Spleen (tissue), 11 donors: ENCODE measurements around the gene RPS6KA6. TPM values are rescaled to one million over a fixed set of nuclear protein-coding genes. Genes with fewer than 3 reads are reported as not detected.

Experiments used
- DNase-seq: peaks from one replicate; pipeline ENCODE4 v3.0.0-alpha.2; 2020
- H3K27ac ChIP-seq, 8 donors: fragments of 200-600 bp; sonication (generic) in 7 of 8; 1 replicate in 4 of 8; 2 replicates in 4 of 8; pipeline versions ENCODE4 v1.5.0 to v1.8.0; 2016 to 2021; ENCODE audit warnings: inconsistent platforms in 4 of 8, mild to moderate bottlenecking in 4 of 8, moderate library complexity in 1 of 8
- H3K27me3 ChIP-seq, 7 donors: fragments of 200-600 bp; sonication (generic) in 6 of 7; replicated peaks in 1 of 7; 1 replicate in 4 of 7; 2 replicates in 3 of 7; pipeline versions ENCODE4 v1.5.0 to v1.8.0; 2016 to 2021; ENCODE audit warnings: inconsistent platforms in 3 of 7, mild to moderate bottlenecking in 1 of 7
- H3K36me3 ChIP-seq, 6 donors: fragments of 200-600 bp; sonication (generic) in 5 of 6; 1 replicate in 4 of 6; 2 replicates in 2 of 6; pipeline versions ENCODE4 v1.5.0 to v1.8.0; 2016 to 2021; ENCODE audit warnings: inconsistent platforms in 2 of 6
- H3K4me1 ChIP-seq, 6 donors: fragments of 200-600 bp; sonication (generic) in 5 of 6; 1 replicate in 3 of 6; 2 replicates in 3 of 6; pipeline versions ENCODE4 v1.5.0 to v1.8.0; 2016 to 2021; ENCODE audit warnings: inconsistent platforms in 3 of 6
- H3K4me3 ChIP-seq, 8 donors: fragments of 200-600 bp; sonication (generic) in 7 of 8; 1 replicate in 4 of 8; 2 replicates in 4 of 8; pipeline versions ENCODE4 v1.5.0 to v1.8.0; 2016 to 2021; ENCODE audit warnings: inconsistent platforms in 4 of 8, mild to moderate bottlenecking in 4 of 8, moderate library complexity in 2 of 8
- H3K9me3 ChIP-seq, 8 donors: fragments of 200-600 bp; sonication (generic) in 7 of 8; 1 replicate in 4 of 8; 2 replicates in 4 of 8; pipeline versions ENCODE4 v1.5.0 to v1.8.0; 2016 to 2021; ENCODE audit warnings: inconsistent platforms in 4 of 8
- CTCF ChIP-seq, 11 experiments: fragments of 200-600 bp in 7 of 11; fragments of 450-650 bp in 4 of 11; sonication (generic) in 4 of 11; IDR thresholded peaks in 8 of 11; conservative IDR thresholded peaks in 3 of 11; 1 replicate in 7 of 11; 2 replicates in 4 of 11; pipeline versions ENCODE4 v1.4.0 to v1.8.0; 2016 to 2021; ENCODE audit warnings: antibody characterized with exemption in 11 of 11, inconsistent platforms in 4 of 11, mild to moderate bottlenecking in 1 of 11
- POLR2A ChIP-seq, 3 donors: fragments of 450-650 bp; IDR thresholded peaks; one replicate each; pipeline ENCODE4 v1.5.1; 2017; ENCODE audit warnings: antibody characterized with exemption in 3 of 3, mild to moderate bottlenecking in 1 of 3
- POLR2AphosphoS5 ChIP-seq, 3 donors: sonication (generic); formaldehyde crosslinking; IDR thresholded peaks; one replicate each; pipeline ENCODE4 v1.5.1; 2017; ENCODE audit warnings: antibody characterized with exemption in 3 of 3
- WGBS, 5 donors: extraction: QIAGEN DNeasy Blood & Tissue Kit in 3 of 5; methylation state at CpG; one replicate each; pipeline versions ENCODE4 v1.1.5 to v1.1.7; 2013 to 2018; 5-methylcytosine and 5-hydroxymethylcytosine counted together
- intact Hi-C: fragments of 100-400 bp; cut with DNase I; formaldehyde crosslinking; loops from one replicate; pipeline ENCODE4 v1.15.0; 2023; ENCODE audit warnings: low total_unique reads
- polyA plus RNA-seq, 3 donors: library from polyadenylated mRNA; stranded (reverse); fragments of 200-250 nt; gene quantifications; one replicate each; pipeline ENCODE4 v1.2.1, GENCODE V29; 2013
- total RNA-seq, 7 donors: library from RNA; depleted of rRNA in 3 of 7; stranded (reverse); fragments of >200 nt in 3 of 7; fragmentation: NEBNext Ultra II Directional in 4 of 7; extraction: Animal tissue kit (Norgen Biotek cat#: 25700) in 4 of 7; gene quantifications; one replicate each; pipeline versions ENCODE4 v1.1.0 to v1.2.1, GENCODE V29; 2016 to 2021
- donor health status: healthy with polysubstance abuse.
- donor health status: DM: no; HTN: no; CAD: no; lungs with moderate emphysema.
- donor health status: DM: no; HTN: no; CAD: no.
- donor health status: Bipolar disorder and iron deficiency.
- donor health status: healthy.
- donor health status: DM: no; HTN: no; CAD: no.
- donor health status: DM: yes; HTN: yes; CAD: no.

The RPS6KA6 gene
- total and polyA plus RNA-seq, 10 donors = 0.12 to 1.5 (median 1.2) TPM

- 32 to 89% (median 65%) methylated on average over 1 of the region's 1 CpG for WGBS, 5 donors
- no peak for TF ChIP-seq POLR2A (IDR thresholded peaks at IDR 0.05)
- TF ChIP-seq CTCF (IDR thresholded peaks at IDR 0.05 in 8 of 11, conservative IDR thresholded peaks at IDR 0.05 in 3 of 11) = no peak
- TF ChIP-seq POLR2AphosphoS5 (IDR thresholded peaks at IDR 0.05) = no peak
- intact Hi-C loops = no loop called here
These were observed 31.6 kb upstream of the RPS6KA6 start for GRCh38 chrX:84219551-84219950.

GRCh38 chrX:84218726-84219125, 30.7 kb upstream of the RPS6KA6 start:
- Histone ChIP-seq H3K4me3 (no peak overlapping the region), H3K27me3 (peaks cover 0 to 5% (median 0%) of the 10 kb centered on the region in 7 donors), H3K27ac (no peak overlapping the region), H3K9me3 (peaks cover 0 to 5% (median 0%) of the 10 kb centered on the region in 8 donors), H3K36me3 (no peaks in the 10 kb centered on the region), H3K4me1 (no peaks in the 10 kb centered on the region)
- TF ChIP-seq POLR2AphosphoS5 (IDR thresholded peaks at IDR 0.05) = no peak
- TF ChIP-seq CTCF (IDR thresholded peaks at IDR 0.05 in 8 of 11, conservative IDR thresholded peaks at IDR 0.05 in 3 of 11) = no peak
- TF ChIP-seq POLR2A (IDR thresholded peaks at IDR 0.05) = no peak
- WGBS, 5 donors = 73 to 95% (median 77%) methylated on average over 1 of the region's 1 CpG
- intact Hi-C loops = no loop called here
- no peak for DNase-seq

More at GRCh38 chrX:84219551-84219950, 31.6 kb upstream of the RPS6KA6 start:
- Histone ChIP-seq H3K36me3 (no peaks in the 10 kb centered on the region), H3K4me1 (no peaks in the 10 kb centered on the region), H3K4me3 (no peak overlapping the region), H3K27ac (no peak overlapping the region), H3K9me3 (no peaks in the 10 kb centered on the region), H3K27me3 (peaks cover 0 to 5% (median 0%) of the 10 kb centered on the region in 7 donors)
- no peak for DNase-seq

GRCh38 chrX:84216881-84217280, 28.9 kb upstream of the RPS6KA6 start:
- Histone ChIP-seq H3K9me3 (peaks cover 0 to 8% (median 0%) of the 10 kb centered on the region in 8 donors), H3K27me3 (peaks cover 0 to 5% (median 0%) of the 10 kb centered on the region in 7 donors), H3K4me1 (no peaks in the 10 kb centered on the region), H3K4me3 (no peak overlapping the region), H3K36me3 (no peaks in the 10 kb centered on the region), H3K27ac (no peak overlapping the region)
- WGBS, 5 donors = 25 to 39% (median 34%) methylated on average over 2 of the region's 2 CpGs
- intact Hi-C loops = no loop called here
- TF ChIP-seq POLR2AphosphoS5 (IDR thresholded peaks at IDR 0.05) (no peak), POLR2A (IDR thresholded peaks at IDR 0.05) (no peak), CTCF (IDR thresholded peaks at IDR 0.05 in 8 of 11, conservative IDR thresholded peaks at IDR 0.05 in 3 of 11) (no peak)
- DNase-seq = no peak

GRCh38 chrX:84216406-84216805, 28.4 kb upstream of the RPS6KA6 start:
- Histone ChIP-seq H3K36me3 (no peaks in the 10 kb centered on the region), H3K27me3 (peaks cover 0 to 5% (median 0%) of the 10 kb centered on the region in 7 donors), H3K9me3 (peaks cover 0 to 8% (median 0%) of the 10 kb centered on the region in 8 donors), H3K27ac (no peak overlapping the region), H3K4me1 (no peaks in the 10 kb centered on the region), H3K4me3 (no peak overlapping the region)
- intact Hi-C loops = no loop called here
- WGBS, 5 donors = 64 to 91% (median 77%) methylated on average over 5 of the region's 5 CpGs
- no peak for TF ChIP-seq POLR2A (IDR thresholded peaks at IDR 0.05)
- no peak for TF ChIP-seq CTCF (IDR thresholded peaks at IDR 0.05 in 8 of 11, conservative IDR thresholded peaks at IDR 0.05 in 3 of 11)
- TF ChIP-seq POLR2AphosphoS5 (IDR thresholded peaks at IDR 0.05) = no peak
- DNase-seq = no peak
